H1 (cell line): Measurements from ENCODE around the gene ZNF582. TPM values are rescaled to one million over a fixed set of nuclear protein-coding genes. Genes with fewer than 3 reads are reported as not detected.

Experiments
- CTCF ChIP-seq, 3 experiments: IDR thresholded peaks; 1 replicate in 2 of 3; 2 replicates in 1 of 3; pipeline versions ENCODE4 v1.5.1 to v1.6.1; 2011; ENCODE audit warnings: low read length in 3 of 3, mild to moderate bottlenecking in 3 of 3, inconsistent platforms in 2 of 3, low read depth in 1 of 3, moderate library complexity in 1 of 3; ENCODE audit not compliant: insufficient read depth in 1 of 3; ENCODE audit errors: control extremely low read depth in 1 of 3
- EZH2 ChIP-seq: fragments of 200-600 bp; sonication (generic); IDR thresholded peaks from 2 replicates; pipeline ENCODE4 v1.7.1; 2012; ENCODE audit warnings: low read depth, mild to moderate bottlenecking, moderate library complexity, low read length, inconsistent platforms; ENCODE audit not compliant: severe bottlenecking
- GTF2F1 ChIP-seq: IDR thresholded peaks from 2 replicates; pipeline ENCODE4 v1.6.1; 2012; ENCODE audit warnings: low read depth, low read length, improper control_type of control experiment, borderline replicate concordance
- HDAC2 ChIP-seq, 2 experiments: fragments of 300-600 bp in 1 of 2; sonication (generic) in 1 of 2; IDR thresholded peaks; 2 replicates each; pipeline ENCODE4 v1.6.1; 2011 to 2012; ENCODE audit warnings: low read depth in 2 of 2, low read length in 2 of 2, mild to moderate bottlenecking in 2 of 2, moderate library complexity in 2 of 2, borderline replicate concordance in 1 of 2, inconsistent platforms in 1 of 2
- HDAC6 ChIP-seq: IDR thresholded peaks from one replicate; pipeline ENCODE4 v1.7.1; 2012; ENCODE audit warnings: low read depth, mild to moderate bottlenecking, inconsistent platforms, low read length, moderate library complexity
- JUND ChIP-seq: IDR thresholded peaks from 2 replicates; pipeline ENCODE4 v1.6.1; 2011; ENCODE audit warnings: mild to moderate bottlenecking, improper control_type of control experiment, low read length
- NANOG ChIP-seq: IDR thresholded peaks from 2 replicates; pipeline ENCODE4 v1.6.1; 2011; ENCODE audit warnings: low read length, low read depth, mild to moderate bottlenecking, inconsistent platforms; ENCODE audit not compliant: insufficient read depth, poor library complexity, severe bottlenecking
- SRF ChIP-seq: IDR thresholded peaks from 2 replicates; pipeline ENCODE4 v1.6.1; 2011; ENCODE audit warnings: mild to moderate bottlenecking, low read depth, low read length, moderate library complexity
- TCF12 ChIP-seq: IDR thresholded peaks from 2 replicates; pipeline ENCODE4 v1.6.1; 2011; ENCODE audit warnings: low read depth, mild to moderate bottlenecking, low read length
- YY1 ChIP-seq: IDR thresholded peaks from 2 replicates; pipeline ENCODE4 v1.6.1; 2011; ENCODE audit warnings: low read depth, mild to moderate bottlenecking, low read length
- polyA plus RNA-seq, 7 experiments: library from polyadenylated mRNA; depleted of rRNA in 3 of 7; stranded (reverse) in 5 of 7; unstranded in 2 of 7; fragments of >200 nt in 5 of 7; fragments of 200-250 nt in 2 of 7; gene quantifications; 1 replicate in 5 of 7; 2 replicates in 1 of 7; 4 replicates in 1 of 7; pipeline versions ENCODE4 v1.2.1 to v1.2.3, GENCODE V29; 2011 to 2013; ENCODE audit warnings: missing spikeins in 2 of 7, mixed read lengths in 2 of 7
- total RNA-seq: library from RNA; stranded (reverse); fragmentation: NEBNext Ultra II Directional; extraction: Animal tissue kit (Norgen Biotek cat#: 25700); gene quantifications from 2 replicates; pipeline ENCODE4 v1.2.1, GENCODE V29; 2021

ZNF582 gene
- total and polyA plus RNA-seq, 2 of the 8 experiments (the other 6 are each of a cell fraction or from before 2014, with no cell fraction given): 3.8 to 5.8 TPM

GRCh38 chr19:56350416-56351045 lies 42.8 kb downstream of the ZNF582 start (continued):
- TF ChIP-seq CTCF (IDR thresholded peaks at IDR 0.05; ENCODE audit: control extremely low read depth in 1 of 3, insufficient read depth in 1 of 3, low read depth in 1 of 3, low read length in 3 of 3): peak in 2 of 3 experiments; percentile 60 to 74; a peak in 3 of 4 replicates
- TF ChIP-seq SRF: no peak
- peak; percentile 75 to 93; a peak in 2 of 4 replicates for TF ChIP-seq HDAC2 (IDR thresholded peaks at IDR 0.05; ENCODE audit: borderline replicate concordance in 1 of 2, low read depth in 2 of 2, low read length in 2 of 2)
- TF ChIP-seq JUND: no peak
- TF ChIP-seq TCF12: no peak
- no peak for TF ChIP-seq HDAC6
- no peak for TF ChIP-seq NANOG
- no peak for TF ChIP-seq GTF2F1
- no peak for TF ChIP-seq EZH2
- TF ChIP-seq YY1: no peak
